ENCODE measurements around the gene SKI. TPM values are rescaled to one million over a fixed set of nuclear protein-coding genes. Genes with fewer than 3 reads are reported as not detected.

Gene SKI
- total and polyA plus RNA-seq, 2 of the 8 experiments (the other 6 are each of a cell fraction or from before 2014, with no cell fraction given), result 8.3 to 87.6 TPM

GRCh38 chr1:2267862-2268261 lies 39.7 kb downstream of the SKI start:
- H2BK120ac ChIP-seq (replicated peaks; ENCODE audit: low read depth, low read length), result no peak overlapping the region
- H2BK5ac ChIP-seq (ENCODE audit: low read depth, low read length), result no peak overlapping the region; the same call in 1 of the 2 replicates
- H3K23ac ChIP-seq (ENCODE audit: insufficient read length), result no peak overlapping the region
- H3K14ac ChIP-seq (ENCODE audit: insufficient read length), result no peak overlapping the region
- H3K18ac ChIP-seq (ENCODE audit: extremely low read depth, low read length), result no peak overlapping the region; the same call in 1 of the 2 replicates
- H3K27me3 ChIP-seq (replicated peaks in 1 of 4; ENCODE audit: control insufficient read depth in 3 of 4, extremely low read depth in 1 of 4, insufficient read depth in 3 of 4, low read length in 3 of 4), result no peaks in the 10 kb centered on the region
- peaks cover 0 to 27% (median 17%) of the 10 kb centered on the region in 4 experiments; a peak in 5 of 7 replicates for H3K4me1 ChIP-seq (replicated peaks in 1 of 4; ENCODE audit: control insufficient read depth in 3 of 4, insufficient read depth in 4 of 4, low read length in 3 of 4)
- no peak overlapping the region for H3K9ac ChIP-seq (replicated peaks in 1 of 4; ENCODE audit: extremely low read depth in 1 of 4, low read depth in 3 of 4, low read length in 3 of 4)
- H4K91ac ChIP-seq (replicated peaks; ENCODE audit: insufficient read length, low read length), result no peak overlapping the region
- no peak overlapping the region for H3K4me3 ChIP-seq (ENCODE audit: extremely low read depth in 1 of 4, insufficient read depth in 2 of 4, low read depth in 3 of 4, low read length in 4 of 4)
- 95% methylated on average over 12 of the region's 15 CpGs; no CpG with 5 or more reads in 1 of the 2 experiments for WGBS, 2 experiments (ENCODE audit: extremely low coverage in 1 of 2, insufficient coverage in 1 of 2, insufficient read length in 1 of 2, insufficient replicate concordance in 2 of 2, low coverage in 1 of 2, low lambda C conversion rate in 2 of 2, missing lambda C conversion rate in 1 of 2)
- H3K36me3 ChIP-seq (ENCODE audit: control insufficient read depth in 2 of 4, insufficient read depth in 4 of 4, low read length in 3 of 4), result no peaks in the 10 kb centered on the region
- ChIA-PET POLR2A (ENCODE audit: partially characterized antibody) (interaction anchor here (1.6 kb wide), 1 partner anchor 23 kb away, joined by 3 read pairs; no protein-coding TSS in a partner anchor), CTCF (ENCODE audit: partially characterized antibody) (interaction anchor here (1.0 to 2.3 kb wide), 4 partner anchors 8 to 41 kb away, joined by 3 to 6 read pairs (median 5); no protein-coding TSS in a partner anchor)
- H3K27ac ChIP-seq (ENCODE audit: low read depth, low read length), result no peak overlapping the region
- no peak overlapping the region for H3K56ac ChIP-seq (replicated peaks; ENCODE audit: insufficient read length, low read depth, low read length)
- H3K9me3 ChIP-seq (ENCODE audit: insufficient read depth in 2 of 2, low read depth in 1 of 2, low read length in 1 of 2), result no peaks in the 10 kb centered on the region
- 0 out of 2 replicates have a peak overlapping the region, but pooled peaks have one; percentile 57 for H4K8ac ChIP-seq (ENCODE audit: extremely low read depth, insufficient read depth, low read length)
- TF ChIP-seq NANOG (IDR thresholded peaks at IDR 0.05; ENCODE audit: insufficient read depth, low read depth, low read length, poor library complexity, severe bottlenecking) (no peak), SAP30 (IDR thresholded peaks at IDR 0.05; ENCODE audit: insufficient read depth, insufficient replicate concordance, low read length) (no peak), CBX8 (IDR thresholded peaks at IDR 0.05; ENCODE audit: borderline replicate concordance, low read depth, low read length) (no peak)
- no peak overlapping the region for H2BK15ac ChIP-seq (ENCODE audit: low read length)
- H2AFZ ChIP-seq (ENCODE audit: low read length), result no peak overlapping the region
- peaks cover 23% of the 10 kb centered on the region for H3K79me1 ChIP-seq (ENCODE audit: low read depth, low read length)
- H3K23me2 ChIP-seq (ENCODE audit: low read depth, low read length), result no peaks in the 10 kb centered on the region
- FAIRE-seq, result no peak
- H3K79me2 ChIP-seq (ENCODE audit: control insufficient read depth in 1 of 2, insufficient read depth in 2 of 2, low read length in 2 of 2), result peaks cover 37 to 99% of the 10 kb centered on the region in 2 experiments; a peak in 3 of 4 replicates
- H4K5ac ChIP-seq (ENCODE audit: insufficient read length, low read depth, low read length), result no peak overlapping the region
- peaks cover 28 to 53% of the 10 kb centered on the region in 2 experiments for H4K20me1 ChIP-seq (replicated peaks in 1 of 2; ENCODE audit: control insufficient read depth in 1 of 2, insufficient read depth in 2 of 2, low read length in 2 of 2)
- no peak overlapping the region for H3K4ac ChIP-seq (replicated peaks; ENCODE audit: insufficient read length, low read depth, low read length)
- no peak overlapping the region for H2AK5ac ChIP-seq (ENCODE audit: low read depth, low read length)
- DNase-seq (ENCODE audit: low read depth in 1 of 2, low spot score in 2 of 2), result no peak
- H3K4me2 ChIP-seq (ENCODE audit: insufficient read depth in 1 of 2, low read depth in 2 of 2, low read length in 2 of 2), result no peak overlapping the region
- no peak overlapping the region for H2BK20ac ChIP-seq (ENCODE audit: low read length)
- no peak overlapping the region for H2BK12ac ChIP-seq (ENCODE audit: low read depth, low read length)

All from H1 (cell line).